HepG2 (cell line): Measurements from ENCODE around the gene IFT122. TPM values are rescaled to one million over a fixed set of nuclear protein-coding genes. Genes with fewer than 3 reads are reported as not detected.

Experiments used
- ARID5B ChIP-seq: IDR thresholded peaks from 2 replicates; pipeline ENCODE4 v1.4.0; 2020; ENCODE audit warnings: mild to moderate bottlenecking, missing genetic modification reagents
- ASH2L ChIP-seq: fragments of 300-600, 200-600 bp; sonication (generic); IDR thresholded peaks from 2 replicates; pipeline ENCODE4 v1.7.0; 2017; ENCODE audit warnings: low read depth, mild to moderate bottlenecking, moderate library complexity, mixed read lengths, low read length; ENCODE audit not compliant: insufficient read length
- CTCF ChIP-seq: sonication (generic); formaldehyde crosslinking; IDR thresholded peaks from 2 replicates; pipeline ENCODE4 v1.5.0; 2020; ENCODE audit warnings: mild to moderate bottlenecking, missing genetic modification reagents, moderate library complexity
- HNRNPL ChIP-seq: fragments of 200-400 bp; formaldehyde crosslinking; IDR thresholded peaks from 2 replicates; pipeline ENCODE4 v1.6.1; 2017; ENCODE audit warnings: mild to moderate bottlenecking, low read depth, low read length
- HOXA3 ChIP-seq: sonication (generic); formaldehyde crosslinking; IDR thresholded peaks from 2 replicates; pipeline ENCODE4 v1.5.0; 2020; ENCODE audit warnings: missing genetic modification reagents
- NR2F1 ChIP-seq, 2 experiments: fragments of 450-650 bp in 1 of 2; formaldehyde crosslinking in 1 of 2; IDR thresholded peaks; 2 replicates each; pipeline versions ENCODE4 v1.5.0 to v1.6.1; 2016 to 2020; ENCODE audit warnings: mild to moderate bottlenecking in 1 of 2, missing compliant biosample characterization in 1 of 2, missing genetic modification reagents in 1 of 2, moderate library complexity in 1 of 2
- PAXIP1 ChIP-seq: sonication (generic); formaldehyde crosslinking; conservative IDR thresholded peaks from 2 replicates; pipeline ENCODE4 v1.4.0; 2020; ENCODE audit warnings: mild to moderate bottlenecking, missing genetic modification reagents, moderate library complexity
- POLR2G ChIP-seq: fragments of 200-400 bp; formaldehyde crosslinking; IDR thresholded peaks from 2 replicates; pipeline ENCODE4 v1.6.1; 2018; ENCODE audit warnings: mild to moderate bottlenecking, low read depth, low read length, moderate library complexity
- SOX5 ChIP-seq: IDR thresholded peaks from 2 replicates; pipeline ENCODE4 v1.6.1; 2016; ENCODE audit warnings: borderline replicate concordance
- THAP11 ChIP-seq: IDR thresholded peaks from 2 replicates; pipeline ENCODE4 v1.6.1; 2016; ENCODE audit warnings: missing biosample characterization, missing genetic modification reagents
- U2AF2 ChIP-seq: fragments of 200-400 bp; formaldehyde crosslinking; IDR thresholded peaks from 2 replicates; pipeline ENCODE4 v1.6.1; 2017; ENCODE audit warnings: low read depth, mild to moderate bottlenecking, low read length
- ZMYM2 ChIP-seq: sonication (generic); formaldehyde crosslinking; IDR thresholded peaks from 2 replicates; pipeline ENCODE4 v1.8.0; 2022; ENCODE audit warnings: mild to moderate bottlenecking, missing genetic modification reagents
- polyA plus RNA-seq, 8 experiments: library from polyadenylated mRNA; depleted of rRNA in 3 of 8; stranded (reverse) in 7 of 8; unstranded in 1 of 8; fragments of >200 nt; fragmentation: Illumina TruSeq in 4 of 8; extraction: Trizol in 4 of 8; gene quantifications; 2 replicates each; pipeline versions ENCODE4 v1.2.1 to v1.2.3, GENCODE V29; 2011 to 2016; ENCODE audit warnings: low read depth in 4 of 8, missing spikeins in 1 of 8, mixed read lengths in 1 of 8; ENCODE audit not compliant: insufficient read depth in 1 of 8
- total RNA-seq, 5 experiments: library from RNA; depleted of rRNA; stranded (reverse); fragments of >200 nt; fragmentation: Illumina TruSeq; extraction: Trizol; gene quantifications; 2 replicates each; pipeline ENCODE4 v1.2.3, GENCODE V29; 2016; ENCODE audit warnings: low read depth in 1 of 5
- TF ChIP-seq, protein P1 (sequence below): sonication (generic); formaldehyde crosslinking; IDR thresholded peaks from 2 replicates; pipeline ENCODE4 v1.4.0; 2020; ENCODE audit warnings: missing genetic modification reagents, borderline replicate concordance
- TF ChIP-seq, protein P2 (sequence below): sonication (generic); formaldehyde crosslinking; IDR thresholded peaks from 2 replicates; pipeline ENCODE4 v1.8.1; 2023; ENCODE audit warnings: mild to moderate bottlenecking, missing genetic modification reagents

IFT122 gene
- total and polyA plus RNA-seq, 2 of the 13 experiments (the other 11 are each of a cell fraction or from before 2014, with no cell fraction given): 10.1 to 10.3 TPM

GRCh38 chr3:129418041-129418973 lies 21.7 kb upstream of the IFT122 start (continued):
- TF ChIP-seq, protein P1, sequence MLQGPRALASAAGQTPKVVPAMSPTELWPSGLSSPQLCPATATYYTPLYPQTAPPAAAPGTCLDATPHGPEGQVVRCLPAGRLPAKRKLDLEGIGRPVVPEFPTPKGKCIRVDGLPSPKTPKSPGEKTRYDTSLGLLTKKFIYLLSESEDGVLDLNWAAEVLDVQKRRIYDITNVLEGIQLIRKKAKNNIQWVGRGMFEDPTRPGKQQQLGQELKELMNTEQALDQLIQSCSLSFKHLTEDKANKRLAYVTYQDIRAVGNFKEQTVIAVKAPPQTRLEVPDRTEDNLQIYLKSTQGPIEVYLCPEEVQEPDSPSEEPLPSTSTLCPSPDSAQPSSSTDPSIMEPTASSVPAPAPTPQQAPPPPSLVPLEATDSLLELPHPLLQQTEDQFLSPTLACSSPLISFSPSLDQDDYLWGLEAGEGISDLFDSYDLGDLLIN (CRISPR knock-in tag): no peak
- TF ChIP-seq, protein P2, sequence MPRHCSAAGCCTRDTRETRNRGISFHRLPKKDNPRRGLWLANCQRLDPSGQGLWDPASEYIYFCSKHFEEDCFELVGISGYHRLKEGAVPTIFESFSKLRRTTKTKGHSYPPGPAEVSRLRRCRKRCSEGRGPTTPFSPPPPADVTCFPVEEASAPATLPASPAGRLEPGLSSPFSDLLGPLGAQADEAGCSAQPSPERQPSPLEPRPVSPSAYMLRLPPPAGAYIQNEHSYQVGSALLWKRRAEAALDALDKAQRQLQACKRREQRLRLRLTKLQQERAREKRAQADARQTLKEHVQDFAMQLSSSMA (CRISPR knock-in tag): no peak
- TF ChIP-seq NR2F1 (CRISPR knock-in tag; IDR thresholded peaks at IDR 0.05): 0 out of 4 replicates have a peak, but pooled peaks have one; percentile 17 to 31
- 0 out of 2 replicates have a peak, but pooled peaks have one; percentile 20 for TF ChIP-seq HNRNPL
- 0 out of 2 replicates have a peak, but pooled peaks have one; percentile 69 for TF ChIP-seq ARID5B (CRISPR knock-in tag)
- no peak for TF ChIP-seq U2AF2
- 0 out of 2 replicates have a peak, but pooled peaks have one; percentile 29 for TF ChIP-seq THAP11 (CRISPR knock-in tag)
- peak; percentile 57 for TF ChIP-seq ASH2L
- TF ChIP-seq HOXA3: no peak
- TF ChIP-seq POLR2G: 0 out of 2 replicates have a peak, but pooled peaks have one; percentile 39
- 0 out of 2 replicates have a peak, but pooled peaks have one; percentile 23 for TF ChIP-seq ZMYM2 (CRISPR knock-in tag)
- 0 out of 2 replicates have a peak, but pooled peaks have one; percentile 13 for TF ChIP-seq SOX5 (CRISPR knock-in tag)
- peak; percentile 52 for TF ChIP-seq CTCF (CRISPR knock-in tag)
- TF ChIP-seq PAXIP1 (CRISPR knock-in tag): peak; percentile 73
